PC-3 (cell line): ENCODE results near the gene HSFX1.
"Not testable (repeated sequence)": the region's sequence is repeated elsewhere in the genome, so short reads cannot be mapped to it uniquely, and the experiment has no call there.

Experiments
- EZH2 ChIP-seq: fragments of 300-600 bp; sonication (generic); IDR thresholded peaks from one replicate; pipeline ENCODE4 v1.6.1; 2017; ENCODE audit warnings: antibody characterized with exemption, mild to moderate bottlenecking, low read length; ENCODE audit not compliant: unreplicated experiment
- EZH2phosphoT487 ChIP-seq: fragments of 300-600 bp; sonication (generic); IDR thresholded peaks from 2 replicates; pipeline ENCODE4 v1.6.1; 2018; ENCODE audit warnings: mild to moderate bottlenecking, antibody characterized with exemption, low read length, borderline replicate concordance
- TF ChIP-seq, protein P1 (sequence below): fragments of 300-600 bp; sonication (generic); conservative IDR thresholded peaks from 2 replicates; pipeline ENCODE4 v1.5.1; 2017; ENCODE audit warnings: antibody characterized with exemption, low read depth, mild to moderate bottlenecking, low read length

DNA sequence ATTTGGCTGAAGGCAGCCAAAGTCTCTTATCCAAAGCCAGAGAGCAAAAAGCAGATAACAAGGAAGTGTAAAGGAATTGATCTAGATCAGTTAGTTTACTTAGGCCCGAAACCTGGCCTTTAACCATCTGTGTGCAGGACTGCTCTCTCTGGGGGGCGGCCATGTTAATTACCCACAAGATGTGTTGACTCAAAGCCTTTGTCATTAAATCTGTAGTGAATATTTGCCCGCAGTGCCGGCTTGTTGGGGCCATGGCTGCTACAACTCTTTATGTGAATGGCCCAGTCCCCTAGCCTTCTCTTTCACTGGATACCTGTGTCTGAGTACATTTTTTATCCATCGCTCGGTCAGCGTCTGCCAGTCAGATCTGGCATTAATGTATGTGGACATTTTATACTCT is 46.6 kb upstream of the HSFX1 start:
- TF ChIP-seq, protein P1, sequence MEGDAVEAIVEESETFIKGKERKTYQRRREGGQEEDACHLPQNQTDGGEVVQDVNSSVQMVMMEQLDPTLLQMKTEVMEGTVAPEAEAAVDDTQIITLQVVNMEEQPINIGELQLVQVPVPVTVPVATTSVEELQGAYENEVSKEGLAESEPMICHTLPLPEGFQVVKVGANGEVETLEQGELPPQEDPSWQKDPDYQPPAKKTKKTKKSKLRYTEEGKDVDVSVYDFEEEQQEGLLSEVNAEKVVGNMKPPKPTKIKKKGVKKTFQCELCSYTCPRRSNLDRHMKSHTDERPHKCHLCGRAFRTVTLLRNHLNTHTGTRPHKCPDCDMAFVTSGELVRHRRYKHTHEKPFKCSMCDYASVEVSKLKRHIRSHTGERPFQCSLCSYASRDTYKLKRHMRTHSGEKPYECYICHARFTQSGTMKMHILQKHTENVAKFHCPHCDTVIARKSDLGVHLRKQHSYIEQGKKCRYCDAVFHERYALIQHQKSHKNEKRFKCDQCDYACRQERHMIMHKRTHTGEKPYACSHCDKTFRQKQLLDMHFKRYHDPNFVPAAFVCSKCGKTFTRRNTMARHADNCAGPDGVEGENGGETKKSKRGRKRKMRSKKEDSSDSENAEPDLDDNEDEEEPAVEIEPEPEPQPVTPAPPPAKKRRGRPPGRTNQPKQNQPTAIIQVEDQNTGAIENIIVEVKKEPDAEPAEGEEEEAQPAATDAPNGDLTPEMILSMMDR: not testable (repeated sequence)
- TF ChIP-seq EZH2phosphoT487, EZH2: not testable (repeated sequence)
